Measurements from ENCODE around the gene TUBGCP5.

The TUBGCP5 gene

GRCh38 chr15:22973987-22974386, 65.4 kb downstream of the TUBGCP5 start:
- no peak for DNase-seq

GRCh38 chr15:22973286-22973685, 66.1 kb downstream of the TUBGCP5 start:
- DNase-seq = peak; percentile 57

GRCh38 chr15:22969489-22969888, 69.9 kb downstream of the TUBGCP5 start:
- no peak for DNase-seq

GRCh38 chr15:22968366-22968765, 71.0 kb downstream of the TUBGCP5 start:
- DNase-seq = no peak

- DNase-seq = no peak
Measured at GRCh38 chr15:22967084-22967770, 72.1 kb downstream of the TUBGCP5 start.

GRCh38 chr15:22966321-22967083, 72.9 kb downstream of the TUBGCP5 start:
- DNase-seq = no peak

GRCh38 chr15:22963641-22964040, 75.7 kb downstream of the TUBGCP5 start:
- DNase-seq = no peak

GRCh38 chr15:22962611-22963010, 76.8 kb downstream of the TUBGCP5 start:
- no peak for DNase-seq

GRCh38 chr15:22961762-22962161, 77.6 kb downstream of the TUBGCP5 start:
- no peak for DNase-seq

GRCh38 chr15:22960556-22960955, 78.8 kb downstream of the TUBGCP5 start:
- no peak for DNase-seq

GRCh38 chr15:22960126-22960525, 79.2 kb downstream of the TUBGCP5 start:
- DNase-seq = no peak

- no peak for DNase-seq
Measured at GRCh38 chr15:22959321-22960101, 79.9 kb downstream of the TUBGCP5 start.

GRCh38 chr15:22958487-22959280, 80.7 kb downstream of the TUBGCP5 start:
- DNase-seq = no peak

- DNase-seq = no peak
Measured at GRCh38 chr15:22956978-22957260, 82.5 kb downstream of the TUBGCP5 start.

GRCh38 chr15:22956257-22956977, 83.0 kb downstream of the TUBGCP5 start:
- DNase-seq = no peak

GRCh38 chr15:22955544-22956119, 83.7 kb downstream of the TUBGCP5 start:
- DNase-seq = no peak

- no peak for DNase-seq
Measured at GRCh38 chr15:22954798-22955543, 84.4 kb downstream of the TUBGCP5 start.

GRCh38 chr15:22954326-22954725, 85.0 kb downstream of the TUBGCP5 start:
- DNase-seq = no peak

- no peak for DNase-seq
Measured at GRCh38 chr15:22952796-22953579, 86.4 kb downstream of the TUBGCP5 start.

Data from RPMI8226 (cell line).